Measurements from ENCODE around the gene DAPK2.
A peak's percentile ranks its signal among the peaks of the same experiment; 100 is the strongest.

The DAPK2 gene

GRCh38 chr15:63895787-63896218 is 150.5 kb downstream of the DAPK2 start:
- DNase-seq (ENCODE audit: low read depth in 2 of 2): no peak

DNA sequence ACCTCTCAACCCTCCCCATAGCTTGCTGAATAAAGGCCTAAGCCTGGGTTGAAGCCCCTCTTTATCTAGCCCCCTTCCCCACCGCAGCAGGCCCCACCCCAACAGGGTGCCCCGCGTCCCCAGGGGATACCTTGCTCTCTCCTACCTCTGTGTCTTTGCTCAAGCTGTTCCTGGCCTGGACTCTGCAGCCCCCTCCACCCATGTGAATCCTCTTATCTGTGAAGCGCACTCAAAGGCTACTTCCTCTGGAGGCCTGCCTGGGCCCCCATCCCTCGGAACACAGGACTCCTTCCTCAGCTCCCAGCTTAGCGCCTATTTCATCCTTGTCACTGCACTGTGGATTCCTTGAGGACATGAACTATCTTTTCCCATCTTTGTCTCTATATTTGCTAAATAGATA is 151.1 kb downstream of the DAPK2 start:
- DNase-seq (ENCODE audit: low read depth in 2 of 2): no peak

DNA sequence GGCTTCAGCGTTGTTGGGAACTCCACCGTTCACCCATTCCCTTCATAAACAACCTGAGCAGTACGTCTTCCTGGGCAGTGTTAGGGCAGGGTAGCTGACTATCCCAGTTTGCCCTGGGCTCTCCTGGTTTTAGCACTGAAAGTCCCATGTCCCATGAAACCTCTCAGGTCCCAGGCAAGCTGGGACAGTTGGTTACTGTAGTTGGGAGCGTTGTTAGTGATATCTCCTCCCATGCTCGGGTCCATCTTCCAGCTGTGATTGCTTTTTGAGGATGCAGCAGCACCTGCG is 151.7 kb downstream of the DAPK2 start:
- DNase-seq (ENCODE audit: low read depth in 2 of 2): no peak

DNA sequence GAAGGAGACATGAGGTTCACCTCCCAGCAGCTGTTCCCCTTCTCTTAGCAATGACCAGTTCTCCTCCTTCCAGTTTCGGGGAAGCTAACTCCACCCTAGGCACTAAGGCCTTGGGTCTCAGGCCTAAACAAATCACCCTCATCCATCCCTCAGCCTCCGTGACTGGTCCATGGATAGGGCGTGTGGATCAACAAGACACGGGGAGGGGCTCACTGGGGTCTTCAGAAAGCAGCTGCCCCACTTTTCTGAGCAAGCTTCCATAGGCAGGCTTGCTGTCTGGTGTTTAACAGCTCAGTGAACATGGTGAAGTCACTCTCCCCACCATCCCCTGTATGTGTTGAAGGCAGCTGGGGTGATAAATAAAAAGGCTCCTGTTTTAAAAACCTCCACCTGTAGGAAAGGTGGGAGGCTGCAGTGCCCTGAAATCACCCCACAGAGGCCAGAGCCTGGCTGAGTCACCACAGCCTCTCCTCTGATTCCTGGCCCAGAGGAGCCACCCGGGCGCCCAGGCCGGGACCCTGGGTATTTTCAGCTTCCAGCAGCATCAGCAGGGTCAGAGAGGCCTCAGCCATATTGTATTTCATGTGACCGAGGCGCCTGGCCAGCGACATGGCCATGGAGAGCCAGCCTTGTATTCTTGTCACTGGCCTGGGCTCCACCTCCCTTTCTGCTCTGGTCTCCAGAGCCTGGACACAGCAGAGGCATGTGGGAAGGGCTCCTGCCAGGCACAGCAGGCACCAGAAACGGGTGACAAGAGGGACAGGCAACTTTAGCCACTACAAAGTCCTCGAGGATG is 152.2 kb downstream of the DAPK2 start:
- no peak for DNase-seq (ENCODE audit: low read depth in 2 of 2)

GRCh38 chr15:63892794-63893441 is 153.4 kb downstream of the DAPK2 start:
- DNase-seq (ENCODE audit: low read depth in 2 of 2): peak; percentile 67 to 76

DNA sequence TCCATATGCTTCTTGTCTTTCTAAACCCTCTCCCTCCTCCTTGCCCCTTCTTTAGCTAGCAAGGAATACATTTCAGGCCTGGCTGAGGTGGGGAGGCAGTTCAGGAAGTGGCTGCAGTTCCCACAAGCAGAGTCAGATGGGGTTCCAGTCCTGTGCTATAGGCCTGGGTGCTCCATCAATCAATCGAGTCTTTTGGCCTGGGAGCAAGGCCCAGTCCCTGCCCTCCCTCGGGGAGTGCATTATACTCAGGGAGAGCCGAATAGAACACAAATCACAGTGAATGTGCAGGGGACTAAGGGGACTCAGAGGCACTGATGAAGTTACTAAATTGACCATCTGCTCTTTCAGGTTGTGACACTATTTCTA is 154.5 kb downstream of the DAPK2 start:
- no peak for DNase-seq (ENCODE audit: low read depth in 2 of 2)

- peak; percentile 68 to 70 for DNase-seq (ENCODE audit: low read depth in 2 of 2)
Measured at GRCh38 chr15:63891079-63891767, 155.1 kb downstream of the DAPK2 start.

DNA sequence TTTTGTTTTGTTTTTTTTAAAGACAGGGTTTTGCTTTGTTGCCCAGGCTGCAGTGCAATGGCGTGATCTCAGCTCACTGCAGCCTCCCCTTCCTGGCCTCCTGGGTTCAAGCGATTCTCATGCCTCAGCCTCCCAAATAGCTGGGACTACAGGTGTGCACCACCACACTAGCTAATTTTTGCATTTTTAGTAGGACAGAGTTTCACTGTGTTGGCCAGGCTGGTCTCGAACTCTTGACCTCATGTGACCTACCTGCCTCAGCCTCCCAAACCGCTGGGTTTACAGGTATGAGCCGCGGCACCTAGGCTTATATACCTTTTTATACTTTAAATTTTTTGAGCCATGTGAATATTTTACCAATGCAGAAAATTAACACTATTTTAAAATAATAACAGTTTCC is 155.7 kb downstream of the DAPK2 start:
- DNase-seq (ENCODE audit: low read depth in 2 of 2): no peak

GRCh38 chr15:63889831-63890230 is 156.5 kb downstream of the DAPK2 start:
- no peak for DNase-seq (ENCODE audit: low read depth in 2 of 2)

GRCh38 chr15:63888823-63889222 is 157.5 kb downstream of the DAPK2 start:
- DNase-seq (ENCODE audit: low read depth in 2 of 2): no peak

DNA sequence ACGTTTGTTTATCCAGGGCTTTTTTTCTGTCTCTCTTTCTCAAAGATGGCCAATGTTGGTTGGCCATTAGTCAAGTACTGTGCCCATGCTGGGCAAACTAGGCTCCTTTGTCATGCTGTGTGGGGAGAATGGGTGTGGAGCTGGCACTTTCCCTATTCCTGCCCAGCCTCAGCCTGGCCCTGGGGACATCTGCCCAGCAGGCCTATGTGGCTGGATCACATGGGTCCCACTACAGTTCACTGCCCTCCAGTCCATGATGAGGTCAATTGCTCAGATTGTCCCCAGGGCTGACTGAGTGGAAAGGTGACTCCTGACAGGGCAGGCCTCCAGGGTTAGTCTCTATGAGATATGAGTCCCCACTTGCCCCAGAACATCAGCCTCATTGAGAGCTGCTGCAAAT is 158.1 kb downstream of the DAPK2 start:
- no peak for DNase-seq (ENCODE audit: low read depth in 2 of 2)

DNA sequence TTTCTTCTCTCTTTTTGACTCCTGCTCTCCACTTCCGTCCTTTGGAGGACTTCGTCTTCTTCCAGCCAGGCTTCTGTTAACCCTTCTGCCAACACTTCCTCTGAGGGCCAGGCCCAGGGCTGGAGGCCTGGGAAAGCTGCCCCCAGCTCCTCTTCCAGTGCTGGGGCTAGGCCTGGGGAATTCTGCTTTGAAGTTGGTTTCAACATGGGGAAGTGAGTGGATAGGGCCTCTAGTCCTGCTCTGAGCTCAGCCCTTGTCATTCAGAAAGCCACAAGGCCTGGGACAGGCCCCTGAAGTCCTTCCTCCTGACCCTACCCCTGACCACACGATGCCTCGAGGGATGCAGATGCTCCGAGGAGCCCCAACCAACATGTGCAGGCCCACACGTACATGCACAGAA is 158.7 kb downstream of the DAPK2 start:
- DNase-seq (ENCODE audit: low read depth in 2 of 2): no peak

DNA sequence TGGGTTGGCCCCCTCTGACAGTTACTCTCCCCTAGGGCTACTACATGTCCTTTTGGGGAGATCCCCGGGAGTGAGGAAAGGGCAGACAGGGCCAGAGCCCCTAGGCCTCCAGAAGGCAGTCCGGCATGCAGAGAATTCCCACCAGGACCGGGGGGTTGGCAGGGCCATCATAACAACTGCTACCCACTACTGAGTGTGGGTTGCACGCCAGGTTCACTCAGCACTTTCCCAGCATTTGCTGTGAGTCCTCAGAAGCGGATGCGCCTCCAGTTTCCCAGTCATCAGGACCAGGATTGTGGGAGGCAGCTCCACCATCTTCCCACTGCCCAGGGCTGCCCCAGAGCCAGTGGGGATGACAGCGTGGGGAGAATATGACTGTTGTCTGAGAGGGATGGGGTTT is 161.3 kb downstream of the DAPK2 start:
- no peak for DNase-seq (ENCODE audit: low read depth in 2 of 2)

GRCh38 chr15:63881431-63881830 is 164.9 kb downstream of the DAPK2 start:
- DNase-seq (ENCODE audit: low read depth in 2 of 2): no peak

DNA sequence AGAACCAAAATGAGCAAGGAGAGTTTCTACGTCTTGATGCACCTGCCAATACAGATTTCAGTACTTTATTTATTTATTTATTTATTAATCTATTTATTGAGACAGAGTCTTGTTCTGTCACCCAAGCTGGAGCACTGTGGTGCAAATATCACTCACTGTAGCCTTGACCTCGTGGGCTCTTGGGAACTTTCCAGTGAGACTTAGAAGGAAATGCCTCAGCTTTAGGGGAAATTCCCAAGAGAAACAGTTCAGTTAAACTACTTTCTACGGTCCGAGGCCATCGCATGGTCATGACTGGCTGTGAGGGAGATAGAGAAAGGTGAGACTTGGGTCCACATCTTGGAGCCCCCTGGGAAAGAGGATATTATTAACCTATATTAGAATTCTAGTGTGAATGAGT is 165.5 kb downstream of the DAPK2 start:
- DNase-seq (ENCODE audit: low read depth in 2 of 2): no peak

GRCh38 chr15:63879995-63880394 is 166.3 kb downstream of the DAPK2 start:
- DNase-seq (ENCODE audit: low read depth in 2 of 2): no peak

- DNase-seq (ENCODE audit: low read depth in 2 of 2): no peak
Measured at GRCh38 chr15:63879211-63879610, 167.1 kb downstream of the DAPK2 start.

DNA sequence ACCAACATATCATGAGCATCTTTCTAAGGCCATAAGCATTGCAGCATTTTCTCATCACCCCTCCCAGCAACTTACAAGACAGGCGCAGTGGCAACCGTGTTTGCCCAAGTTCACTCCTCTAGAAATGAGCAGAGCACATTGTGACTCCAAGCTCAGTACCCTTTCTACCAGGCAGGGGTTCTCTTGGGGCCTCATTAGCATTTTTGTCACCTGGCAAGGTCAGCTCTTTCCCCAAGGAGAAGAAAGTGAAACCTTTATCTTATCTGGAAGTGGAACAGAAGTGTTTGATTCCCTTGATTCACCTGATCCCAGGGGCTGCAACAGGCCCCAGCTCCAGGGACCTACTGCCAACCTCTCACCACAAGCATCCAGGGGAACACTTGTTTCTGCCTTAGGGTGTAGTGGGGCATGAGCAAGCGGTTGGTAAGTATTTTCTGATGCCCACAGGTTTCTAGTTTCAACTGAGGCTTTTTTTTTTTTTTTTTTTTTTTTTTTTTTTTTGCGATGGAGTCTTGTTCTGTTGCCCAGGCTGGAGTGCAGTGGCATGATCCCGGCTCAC is 168.5 kb downstream of the DAPK2 start:
- DNase-seq (ENCODE audit: low read depth in 2 of 2): no peak

DNA sequence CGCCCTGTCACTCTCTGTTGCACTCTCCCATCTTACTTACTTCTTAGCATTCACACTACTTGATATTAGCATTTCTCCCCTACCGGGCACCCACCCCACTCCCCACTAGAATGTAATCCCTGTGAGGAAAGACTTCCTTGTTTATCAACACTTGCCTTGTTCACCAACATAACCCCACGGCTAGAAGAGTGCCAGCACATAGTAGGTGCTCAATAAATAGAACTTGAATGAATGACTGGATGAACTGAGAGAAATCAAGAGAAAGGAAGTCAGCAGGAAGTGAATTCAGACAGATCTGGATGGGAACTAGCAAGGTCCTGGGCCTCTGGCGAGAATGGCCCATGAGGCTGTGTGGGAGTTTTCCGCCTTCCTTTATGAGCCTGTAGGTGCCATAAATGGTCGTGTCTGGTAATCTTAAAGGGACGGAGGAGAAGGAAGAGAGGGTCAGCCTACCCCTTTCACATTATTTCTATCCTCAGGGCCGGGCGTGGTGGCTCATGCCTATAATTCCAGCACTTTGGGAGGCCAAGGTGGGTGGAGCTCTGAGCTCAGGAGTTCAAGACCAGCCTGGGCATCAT is 170.1 kb downstream of the DAPK2 start:
- no peak for DNase-seq (ENCODE audit: low read depth in 2 of 2)

DNA sequence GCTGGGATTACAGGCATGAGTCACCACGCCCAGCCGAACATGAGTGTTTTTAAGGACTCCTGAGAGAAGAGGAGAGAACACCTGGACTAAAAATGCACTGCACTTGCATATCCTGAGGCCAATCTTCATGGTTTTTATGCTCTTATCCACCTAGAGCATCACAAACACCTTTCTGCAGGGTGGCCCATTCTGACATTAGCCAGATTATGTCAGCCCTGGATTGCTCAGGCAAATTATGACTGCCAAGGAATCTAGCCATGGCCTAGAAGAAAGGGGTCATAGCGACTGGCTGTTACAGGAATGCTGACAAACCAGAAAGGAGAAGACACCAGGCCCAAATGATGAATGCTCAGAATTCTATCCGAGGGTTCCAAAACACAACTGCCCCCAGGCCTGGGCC is 171.7 kb downstream of the DAPK2 start:
- DNase-seq (ENCODE audit: low read depth in 2 of 2): no peak

DNA sequence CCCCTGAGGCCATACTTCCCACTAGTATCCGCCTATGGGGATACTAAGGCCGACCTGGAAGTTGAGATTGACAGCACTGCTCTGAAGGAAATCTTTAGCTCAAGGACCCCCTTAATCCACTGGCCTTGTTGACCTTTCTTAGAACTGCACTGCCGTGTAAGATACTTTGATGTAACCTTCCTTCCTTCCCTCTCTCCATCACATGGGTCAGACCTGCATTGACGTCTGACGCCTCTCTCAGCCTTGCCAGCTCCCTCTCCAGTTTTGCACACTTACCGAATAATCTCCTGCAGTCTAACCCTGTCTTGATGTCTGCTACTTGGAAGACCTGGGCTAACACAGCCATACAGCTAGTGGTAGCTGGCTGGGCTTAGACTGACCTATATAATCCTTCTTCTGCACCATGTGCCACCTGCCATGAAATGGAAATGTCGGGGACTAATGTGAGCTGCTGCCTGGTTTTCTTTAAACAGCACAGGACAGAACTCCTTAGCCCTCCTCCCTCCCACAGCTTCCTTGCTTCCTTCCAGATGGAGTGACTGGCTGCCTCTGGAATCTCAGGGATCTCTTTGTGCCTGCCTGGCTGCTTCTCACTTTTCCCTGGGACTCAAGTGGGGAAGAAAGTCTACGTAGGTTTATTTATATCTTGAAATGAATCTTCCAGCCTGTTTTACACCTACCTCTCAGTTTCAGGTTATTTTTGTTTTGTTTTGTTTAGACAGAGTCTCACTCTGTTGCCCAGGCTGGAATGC is 173.3 kb downstream of the DAPK2 start:
- DNase-seq (ENCODE audit: low read depth in 2 of 2): no peak

Data from stimulated activated CD8-positive, alpha-beta memory T cell treated with anti-CD3 and anti-CD28 coated beads, Interleukin-2, amount 100 ng/mL, for 48 hours (primary cell).